Measurements from ENCODE around the gene ZNF688.
"Not testable (repeated sequence)": the region's sequence is repeated elsewhere in the genome, so short reads cannot be mapped to it uniquely, and the experiment has no call there.

The ZNF688 gene

GRCh38 chr16:30533748-30534367, 37.7 kb downstream of the ZNF688 start:
- DNase-seq (ENCODE audit: low read depth): no peak

- DNase-seq (ENCODE audit: low read depth): no peak
These were observed 38.4 kb downstream of the ZNF688 start for GRCh38 chr16:30533146-30533522.

- no peak for DNase-seq (ENCODE audit: low read depth)
These were observed 39.0 kb downstream of the ZNF688 start for GRCh38 chr16:30532285-30533145.

GRCh38 chr16:30530163-30531037, 41.1 kb downstream of the ZNF688 start:
- no peak for DNase-seq (ENCODE audit: low read depth)

- DNase-seq (ENCODE audit: low read depth): no peak
These were observed 42.6 kb downstream of the ZNF688 start for GRCh38 chr16:30528799-30529457.

- DNase-seq (ENCODE audit: low read depth): no peak
These were observed 43.8 kb downstream of the ZNF688 start for GRCh38 chr16:30527635-30528178.

- DNase-seq (ENCODE audit: low read depth): peak; percentile 97
These were observed 44.5 kb downstream of the ZNF688 start for GRCh38 chr16:30526823-30527634.

GRCh38 chr16:30526137-30526822, 45.2 kb downstream of the ZNF688 start, which contains the start of gene ZNF768:
TSS of gene ZNF768 (minus strand) at chr16:30526566. CDS start at chr16:30526413, 153 bp downstream.
- DNase-seq (ENCODE audit: low read depth): no peak

GRCh38 chr16:30525844-30526136, 45.7 kb downstream of the ZNF688 start:
- no peak for DNase-seq (ENCODE audit: low read depth)

GRCh38 chr16:30524575-30525568, 46.6 kb downstream of the ZNF688 start:
- DNase-seq (ENCODE audit: low read depth): no peak

GRCh38 chr16:30523768-30524574, 47.5 kb downstream of the ZNF688 start:
- no peak for DNase-seq (ENCODE audit: low read depth)

- DNase-seq (ENCODE audit: low read depth): not testable (repeated sequence)
These were observed 48.6 kb downstream of the ZNF688 start for GRCh38 chr16:30522702-30523463.

GRCh38 chr16:30521873-30522641, 49.5 kb downstream of the ZNF688 start:
- DNase-seq (ENCODE audit: low read depth): no peak

- no peak for DNase-seq (ENCODE audit: low read depth)
These were observed 50.0 kb downstream of the ZNF688 start for GRCh38 chr16:30521476-30521872.
